Measurements from ENCODE around the gene RAX2. TPM values are rescaled to one million over a fixed set of nuclear protein-coding genes. Genes with fewer than 3 reads are reported as not detected.

RAX2 gene
- polyA plus RNA-seq, 1 donor from 2014 or later, result not detected

DNA sequence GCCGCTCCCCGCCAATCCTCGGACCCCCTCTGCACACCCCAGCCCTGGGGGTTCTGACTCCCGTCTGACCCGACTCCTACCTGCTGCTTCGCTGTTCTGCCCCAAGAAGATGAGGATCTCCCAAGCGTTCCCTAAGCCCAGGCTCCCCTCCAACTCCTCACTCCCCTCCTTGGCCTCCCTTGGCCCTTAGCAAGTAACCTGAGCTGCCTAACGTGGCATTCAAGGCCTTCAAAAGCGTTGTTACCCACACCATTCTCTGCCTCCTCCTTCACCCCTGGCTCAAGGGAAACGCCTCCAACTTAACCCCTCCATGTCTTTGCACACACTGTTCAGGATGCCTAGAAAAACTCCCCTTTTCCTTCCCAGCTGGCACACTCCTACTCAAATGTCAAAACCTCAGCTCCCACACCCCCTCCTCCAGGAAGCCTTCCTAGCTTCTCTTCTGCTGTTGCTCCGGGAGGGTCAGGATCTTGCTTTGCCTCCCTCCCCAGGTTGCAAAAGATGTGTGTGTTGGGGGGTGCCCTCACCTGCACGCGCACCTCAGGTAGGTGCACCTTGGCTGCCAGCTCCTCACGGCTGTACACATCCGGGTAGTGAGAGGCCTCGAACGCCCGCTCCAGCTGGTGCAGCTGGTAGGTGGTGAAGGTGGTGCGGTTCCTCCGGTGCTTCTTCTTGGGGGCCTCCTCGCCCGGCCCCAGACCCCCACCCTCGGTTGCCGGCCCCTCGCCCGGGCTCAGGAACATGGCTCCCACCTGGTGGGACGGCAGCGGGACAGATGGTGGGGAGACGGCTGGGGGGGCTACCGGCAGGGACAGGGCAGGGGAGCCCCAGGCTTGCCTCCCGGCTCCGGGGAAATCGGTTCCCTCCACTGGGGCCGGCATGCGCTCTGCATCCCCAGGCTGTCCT, 775 bp downstream of the RAX2 start:
- Histone ChIP-seq H2AFZ (ENCODE audit: low read depth, low read length) (no peak overlapping the region), H3F3A (ENCODE audit: insufficient read depth, low read length, poor library complexity, severe bottlenecking) (no peaks in the 10 kb centered on the region), H3K36me3 (ENCODE audit: insufficient read depth, low read length) (no peaks in the 10 kb centered on the region), H3K27ac (ENCODE audit: low read length) (no peak overlapping the region), H3K4me3 (ENCODE audit: low read length) (no peak overlapping the region), H3K27me3 (ENCODE audit: insufficient read depth, low read depth, low read length) (no peaks in the 10 kb centered on the region), H3K79me2 (replicated peaks; ENCODE audit: insufficient read depth, low read length) (no peaks in the 10 kb centered on the region), H4K20me1 (ENCODE audit: insufficient read depth) (no peaks in the 10 kb centered on the region), H3K9ac (ENCODE audit: low read length) (no peak overlapping the region), H3K9me3 (ENCODE audit: low read length) (no peaks in the 10 kb centered on the region), H3K9me2 (ENCODE audit: insufficient read depth, low read length) (no peaks in the 10 kb centered on the region), H3K4me2 (ENCODE audit: low read length) (no peak overlapping the region)
- TF ChIP-seq EP300 (conservative IDR thresholded peaks at IDR 0.05; ENCODE audit: poor library complexity, severe bottlenecking) (no peak), TAF1 (IDR thresholded peaks at IDR 0.05; ENCODE audit: low read depth) (no peak), SMC3 (conservative IDR thresholded peaks at IDR 0.05; ENCODE audit: poor library complexity) (no peak), EZH2 (IDR thresholded peaks at IDR 0.05; ENCODE audit: borderline replicate concordance, insufficient read depth, low read length, poor library complexity, severe bottlenecking) (no peak), POLR2AphosphoS5 (IDR thresholded peaks at IDR 0.05) (no peak)
- TF ChIP-seq, protein P1, sequence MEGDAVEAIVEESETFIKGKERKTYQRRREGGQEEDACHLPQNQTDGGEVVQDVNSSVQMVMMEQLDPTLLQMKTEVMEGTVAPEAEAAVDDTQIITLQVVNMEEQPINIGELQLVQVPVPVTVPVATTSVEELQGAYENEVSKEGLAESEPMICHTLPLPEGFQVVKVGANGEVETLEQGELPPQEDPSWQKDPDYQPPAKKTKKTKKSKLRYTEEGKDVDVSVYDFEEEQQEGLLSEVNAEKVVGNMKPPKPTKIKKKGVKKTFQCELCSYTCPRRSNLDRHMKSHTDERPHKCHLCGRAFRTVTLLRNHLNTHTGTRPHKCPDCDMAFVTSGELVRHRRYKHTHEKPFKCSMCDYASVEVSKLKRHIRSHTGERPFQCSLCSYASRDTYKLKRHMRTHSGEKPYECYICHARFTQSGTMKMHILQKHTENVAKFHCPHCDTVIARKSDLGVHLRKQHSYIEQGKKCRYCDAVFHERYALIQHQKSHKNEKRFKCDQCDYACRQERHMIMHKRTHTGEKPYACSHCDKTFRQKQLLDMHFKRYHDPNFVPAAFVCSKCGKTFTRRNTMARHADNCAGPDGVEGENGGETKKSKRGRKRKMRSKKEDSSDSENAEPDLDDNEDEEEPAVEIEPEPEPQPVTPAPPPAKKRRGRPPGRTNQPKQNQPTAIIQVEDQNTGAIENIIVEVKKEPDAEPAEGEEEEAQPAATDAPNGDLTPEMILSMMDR (IDR thresholded peaks at IDR 0.05; ENCODE audit: poor library complexity, severe bottlenecking), result no peak
- TF ChIP-seq, protein P2, sequence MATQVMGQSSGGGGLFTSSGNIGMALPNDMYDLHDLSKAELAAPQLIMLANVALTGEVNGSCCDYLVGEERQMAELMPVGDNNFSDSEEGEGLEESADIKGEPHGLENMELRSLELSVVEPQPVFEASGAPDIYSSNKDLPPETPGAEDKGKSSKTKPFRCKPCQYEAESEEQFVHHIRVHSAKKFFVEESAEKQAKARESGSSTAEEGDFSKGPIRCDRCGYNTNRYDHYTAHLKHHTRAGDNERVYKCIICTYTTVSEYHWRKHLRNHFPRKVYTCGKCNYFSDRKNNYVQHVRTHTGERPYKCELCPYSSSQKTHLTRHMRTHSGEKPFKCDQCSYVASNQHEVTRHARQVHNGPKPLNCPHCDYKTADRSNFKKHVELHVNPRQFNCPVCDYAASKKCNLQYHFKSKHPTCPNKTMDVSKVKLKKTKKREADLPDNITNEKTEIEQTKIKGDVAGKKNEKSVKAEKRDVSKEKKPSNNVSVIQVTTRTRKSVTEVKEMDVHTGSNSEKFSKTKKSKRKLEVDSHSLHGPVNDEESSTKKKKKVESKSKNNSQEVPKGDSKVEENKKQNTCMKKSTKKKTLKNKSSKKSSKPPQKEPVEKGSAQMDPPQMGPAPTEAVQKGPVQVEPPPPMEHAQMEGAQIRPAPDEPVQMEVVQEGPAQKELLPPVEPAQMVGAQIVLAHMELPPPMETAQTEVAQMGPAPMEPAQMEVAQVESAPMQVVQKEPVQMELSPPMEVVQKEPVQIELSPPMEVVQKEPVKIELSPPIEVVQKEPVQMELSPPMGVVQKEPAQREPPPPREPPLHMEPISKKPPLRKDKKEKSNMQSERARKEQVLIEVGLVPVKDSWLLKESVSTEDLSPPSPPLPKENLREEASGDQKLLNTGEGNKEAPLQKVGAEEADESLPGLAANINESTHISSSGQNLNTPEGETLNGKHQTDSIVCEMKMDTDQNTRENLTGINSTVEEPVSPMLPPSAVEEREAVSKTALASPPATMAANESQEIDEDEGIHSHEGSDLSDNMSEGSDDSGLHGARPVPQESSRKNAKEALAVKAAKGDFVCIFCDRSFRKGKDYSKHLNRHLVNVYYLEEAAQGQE (IDR thresholded peaks at IDR 0.05; ENCODE audit: borderline replicate concordance), result no peak

DNA sequence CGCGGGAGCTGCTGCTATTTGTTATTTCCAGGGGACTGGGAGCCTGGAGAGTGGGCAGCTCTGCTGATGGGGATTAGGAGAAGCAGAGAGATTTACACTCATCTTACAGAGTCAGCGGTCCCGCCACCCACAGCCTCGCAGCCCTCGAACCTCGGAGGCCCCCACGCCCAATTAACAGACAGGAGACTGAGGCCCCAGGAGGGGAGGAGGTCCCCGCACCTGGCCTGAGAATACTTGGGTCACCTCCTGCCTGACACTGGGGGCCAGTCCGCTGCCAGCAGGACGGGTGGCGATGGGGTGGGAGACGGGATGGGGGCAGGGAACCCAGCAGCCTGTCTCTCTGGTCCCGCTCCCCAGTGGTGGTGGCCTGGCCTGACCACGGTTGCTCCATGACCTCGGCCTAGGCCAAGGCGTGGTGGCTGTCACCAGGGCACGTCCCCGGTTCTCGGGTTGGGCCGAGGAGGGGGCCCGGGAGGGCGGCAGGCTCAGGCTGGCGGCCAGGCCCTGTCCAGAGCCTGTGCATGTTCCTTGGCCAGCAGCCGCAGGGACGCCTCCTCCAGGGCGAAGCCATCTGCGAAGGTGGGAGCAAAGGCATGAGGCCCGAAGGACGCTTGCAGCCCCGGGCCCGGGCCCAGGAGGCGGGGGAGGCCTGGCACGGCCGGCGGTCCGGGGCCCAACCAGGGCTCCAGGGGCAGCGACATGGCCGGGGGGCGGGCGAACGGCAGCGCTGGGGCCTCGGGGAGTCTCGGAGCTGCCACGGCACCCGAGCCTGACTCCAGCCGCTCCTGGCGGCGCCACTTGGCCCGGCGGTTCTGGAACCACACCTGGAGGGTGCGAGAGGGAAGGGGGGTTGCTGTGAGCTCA, 1.7 kb downstream of the RAX2 start:
- no peak for TF ChIP-seq EZH2 (IDR thresholded peaks at IDR 0.05; ENCODE audit: borderline replicate concordance, insufficient read depth, low read length, poor library complexity, severe bottlenecking)
- no peak for TF ChIP-seq MXI1 (conservative IDR thresholded peaks at IDR 0.05; ENCODE audit: poor library complexity, severe bottlenecking)
- TF ChIP-seq, protein P1 (IDR thresholded peaks at IDR 0.05; ENCODE audit: poor library complexity, severe bottlenecking), result no peak
- TF ChIP-seq SMC3 (conservative IDR thresholded peaks at IDR 0.05; ENCODE audit: poor library complexity), result no peak
- TF ChIP-seq EP300 (conservative IDR thresholded peaks at IDR 0.05; ENCODE audit: poor library complexity, severe bottlenecking), result no peak
- TF ChIP-seq, protein P2 (IDR thresholded peaks at IDR 0.05; ENCODE audit: borderline replicate concordance), result no peak
- no peak for TF ChIP-seq TAF1 (IDR thresholded peaks at IDR 0.05; ENCODE audit: low read depth)
- TF ChIP-seq RAD21 (conservative IDR thresholded peaks at IDR 0.05), result no peak
- TF ChIP-seq POLR2AphosphoS5 (IDR thresholded peaks at IDR 0.05), result no peak
- no peak overlapping the region for H3K27ac ChIP-seq (ENCODE audit: low read length)
- no peak overlapping the region for H3K4me3 ChIP-seq (ENCODE audit: low read length)
- H3K79me2 ChIP-seq (replicated peaks; ENCODE audit: insufficient read depth, low read length), result no peaks in the 10 kb centered on the region
- no peak overlapping the region for H3K4me2 ChIP-seq (ENCODE audit: low read length)
- no peak overlapping the region for H3K9ac ChIP-seq (ENCODE audit: low read length)
- H3K9me3 ChIP-seq (ENCODE audit: low read length), result no peaks in the 10 kb centered on the region
- H3K36me3 ChIP-seq (ENCODE audit: insufficient read depth, low read length), result no peaks in the 10 kb centered on the region
- no peaks in the 10 kb centered on the region for H3K27me3 ChIP-seq (ENCODE audit: insufficient read depth, low read depth, low read length)
- H3K9me2 ChIP-seq (ENCODE audit: insufficient read depth, low read length), result no peaks in the 10 kb centered on the region
- H3F3A ChIP-seq (ENCODE audit: insufficient read depth, low read length, poor library complexity, severe bottlenecking), result no peaks in the 10 kb centered on the region
- no peak overlapping the region for H2AFZ ChIP-seq (ENCODE audit: low read depth, low read length)
- H4K20me1 ChIP-seq (ENCODE audit: insufficient read depth), result no peaks in the 10 kb centered on the region
